ENCODE data around the gene HSPG2.

GRCh38 chr1:21885236-21886037 is 51.7 kb downstream of the HSPG2 start:
- TF ChIP-seq POLR2A (IDR thresholded peaks at IDR 0.05; ENCODE audit: low read depth, low read length) (no peak), POLR2AphosphoS5 (IDR thresholded peaks at IDR 0.05; ENCODE audit: low read depth, low read length) (no peak), SPI1 (IDR thresholded peaks at IDR 0.05; ENCODE audit: low read depth, low read length) (no peak)

Measured in GM12891 (cell line).